ENCODE results near the gene PRKG1. TPM values are rescaled to one million over a fixed set of nuclear protein-coding genes. Genes with fewer than 3 reads are reported as not detected.

PRKG1 gene
- total and polyA plus RNA-seq, 2 of the 8 experiments (the other 6 are each of a cell fraction or from before 2014, with no cell fraction given) = 4.2 to 15.2 TPM

GRCh38 chr10:51097546-51097945 is 23.3 kb downstream of the PRKG1 start:
- H3K4me1 ChIP-seq (replicated peaks in 1 of 4; ENCODE audit: control insufficient read depth in 3 of 4, insufficient read depth in 4 of 4, low read length in 3 of 4) = peaks cover 0 to 4% (median 0%) of the 10 kb centered on the region in 4 experiments; a peak in 1 of 7 replicates
- H4K91ac ChIP-seq (replicated peaks; ENCODE audit: insufficient read length, low read length) = no peak overlapping the region
- H3K23me2 ChIP-seq (ENCODE audit: low read depth, low read length) = no peaks in the 10 kb centered on the region; the same call in 1 of the 2 replicates
- H2AFZ ChIP-seq (ENCODE audit: low read length) = no peak overlapping the region
- H3K79me1 ChIP-seq (ENCODE audit: low read depth, low read length) = no peaks in the 10 kb centered on the region; the same call in 1 of the 2 replicates
- H2BK5ac ChIP-seq (ENCODE audit: low read depth, low read length) = no peak overlapping the region
- POLR2A ChIA-PET (ENCODE audit: partially characterized antibody) = no interaction called here
- no peak overlapping the region for H3K4ac ChIP-seq (replicated peaks; ENCODE audit: insufficient read length, low read depth, low read length)
- H2AK5ac ChIP-seq (ENCODE audit: low read depth, low read length) = no peak overlapping the region
- H4K5ac ChIP-seq (ENCODE audit: insufficient read length, low read depth, low read length) = no peak overlapping the region
- no peaks in the 10 kb centered on the region for H3K36me3 ChIP-seq (ENCODE audit: control insufficient read depth in 2 of 4, insufficient read depth in 4 of 4, low read length in 3 of 4)
- H4K20me1 ChIP-seq (replicated peaks in 1 of 2; ENCODE audit: control insufficient read depth in 1 of 2, insufficient read depth in 2 of 2, low read length in 2 of 2) = no peaks in the 10 kb centered on the region
- no peaks in the 10 kb centered on the region; a peak in 2 of 4 replicates for H3K79me2 ChIP-seq (ENCODE audit: control insufficient read depth in 1 of 2, insufficient read depth in 2 of 2, low read length in 2 of 2)
- no peak overlapping the region for H4K8ac ChIP-seq (ENCODE audit: extremely low read depth, insufficient read depth, low read length)
- H3K56ac ChIP-seq (replicated peaks; ENCODE audit: insufficient read length, low read depth, low read length) = no peak overlapping the region
- WGBS, 2 experiments (ENCODE audit: extremely low coverage in 1 of 2, insufficient coverage in 1 of 2, insufficient read length in 1 of 2, insufficient replicate concordance in 2 of 2, low coverage in 1 of 2, low lambda C conversion rate in 2 of 2, missing lambda C conversion rate in 1 of 2) = 88% methylated on average over 4 of the region's 4 CpGs; no CpG with 5 or more reads in 1 of the 2 experiments
- DNase-seq (ENCODE audit: low read depth in 1 of 2, low spot score in 2 of 2) (no peak), FAIRE-seq (no peak)
- no peak overlapping the region for H3K27ac ChIP-seq (ENCODE audit: low read depth, low read length)
- no peak overlapping the region for H3K23ac ChIP-seq (ENCODE audit: insufficient read length)
- no peak overlapping the region for H2BK15ac ChIP-seq (ENCODE audit: low read length)
- H3K18ac ChIP-seq (ENCODE audit: extremely low read depth, low read length) = no peak overlapping the region
- H2BK12ac ChIP-seq (ENCODE audit: low read depth, low read length) = no peak overlapping the region
- peaks cover 0 to 1% (median 0%) of the 10 kb centered on the region in 4 experiments; a peak in 1 of 7 replicates for H3K27me3 ChIP-seq (replicated peaks in 1 of 4; ENCODE audit: control insufficient read depth in 3 of 4, extremely low read depth in 1 of 4, insufficient read depth in 3 of 4, low read length in 3 of 4)
- H2BK20ac ChIP-seq (ENCODE audit: low read length) = no peak overlapping the region
- no peak overlapping the region for H3K4me3 ChIP-seq (ENCODE audit: extremely low read depth in 1 of 4, insufficient read depth in 2 of 4, low read depth in 3 of 4, low read length in 4 of 4)
- H2BK120ac ChIP-seq (replicated peaks; ENCODE audit: low read depth, low read length) = no peak overlapping the region
- no peak overlapping the region for H3K14ac ChIP-seq (ENCODE audit: insufficient read length)
- CTCF ChIA-PET (ENCODE audit: partially characterized antibody) = interaction anchor here (0.7 to 1.4 kb wide), 2 partner anchors 27 to 369 kb away, joined by 3 read pairs; no protein-coding TSS in a partner anchor
- no peak overlapping the region for H3K9ac ChIP-seq (replicated peaks in 1 of 4; ENCODE audit: extremely low read depth in 1 of 4, low read depth in 3 of 4, low read length in 3 of 4)
- H3K4me2 ChIP-seq (ENCODE audit: insufficient read depth in 1 of 2, low read depth in 2 of 2, low read length in 2 of 2) = no peak overlapping the region
- H3K9me3 ChIP-seq (ENCODE audit: insufficient read depth in 2 of 2, low read depth in 1 of 2, low read length in 1 of 2) = no peaks in the 10 kb centered on the region
- no peak for TF ChIP-seq EP300 (IDR thresholded peaks at IDR 0.05; ENCODE audit: borderline replicate concordance in 1 of 2, low read depth in 2 of 2, low read length in 2 of 2)
- TF ChIP-seq KDM4A (IDR thresholded peaks at IDR 0.05; ENCODE audit: low read depth, low read length, severe bottlenecking) = no peak
- TF ChIP-seq BACH1 (IDR thresholded peaks at IDR 0.05; ENCODE audit: low read length) = no peak
- no peak for TF ChIP-seq SP4 (IDR thresholded peaks at IDR 0.05; ENCODE audit: low read length)
- no peak for TF ChIP-seq RNF2 (IDR thresholded peaks at IDR 0.05; ENCODE audit: borderline replicate concordance, low read depth, low read length, missing control alignments, poor library complexity, severe bottlenecking)
- no peak for TF ChIP-seq PHF8 (conservative IDR thresholded peaks at IDR 0.05; ENCODE audit: low read depth, low read length)
- no peak for TF ChIP-seq CTCF (IDR thresholded peaks at IDR 0.05; ENCODE audit: control extremely low read depth in 1 of 3, insufficient read depth in 1 of 3, low read depth in 1 of 3, low read length in 3 of 3)
- TF ChIP-seq GTF2F1 (IDR thresholded peaks at IDR 0.05; ENCODE audit: borderline replicate concordance, low read depth, low read length) = no peak
- no peak for TF ChIP-seq POLR2A (IDR thresholded peaks at IDR 0.05; ENCODE audit: control extremely low read depth in 1 of 2, low read depth in 2 of 2, low read length in 2 of 2)
- no peak for TF ChIP-seq BCL11A (IDR thresholded peaks at IDR 0.05; ENCODE audit: low read depth in 2 of 2, low read length in 2 of 2)

Data from H1 (cell line).